ENCODE data around the gene B4GAT1.
A peak's percentile ranks its signal among the peaks of the same experiment; 100 is the strongest.
"Not testable (repeated sequence)": the region's sequence is repeated elsewhere in the genome, so short reads cannot be mapped to it uniquely, and the experiment has no call there.

The B4GAT1 gene

GRCh38 chr11:66363187-66363601, 15.8 kb upstream of the B4GAT1 start:
- DNase-seq (ENCODE audit: low read depth): no peak

- DNase-seq (ENCODE audit: low read depth): no peak
Measured at GRCh38 chr11:66362481-66363147, 15.2 kb upstream of the B4GAT1 start.

DNA sequence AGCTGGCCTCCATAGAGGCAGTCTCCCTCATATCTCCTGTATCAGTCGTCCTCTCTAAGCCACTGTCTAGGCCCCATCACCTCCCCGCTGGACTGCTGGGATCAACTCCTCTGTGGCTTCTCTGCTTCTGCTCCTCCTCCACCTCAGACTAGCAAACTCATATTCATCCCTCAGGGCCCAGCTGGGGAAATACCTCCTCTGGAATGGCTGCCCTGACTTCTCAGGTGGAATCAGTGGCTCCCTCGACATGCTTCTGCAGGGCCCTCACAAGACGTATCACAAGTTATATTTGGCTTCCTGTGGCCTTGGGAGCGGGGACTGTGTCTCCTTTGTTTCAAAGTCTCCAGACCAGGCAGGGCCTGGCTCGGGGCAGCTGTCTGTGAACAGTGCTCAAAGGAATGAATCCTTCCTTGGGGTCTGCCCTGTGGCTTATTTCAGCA, 14.1 kb upstream of the B4GAT1 start:
- no peak for DNase-seq (ENCODE audit: low read depth)

GRCh38 chr11:66360406-66361073, 13.1 kb upstream of the B4GAT1 start:
- DNase-seq (ENCODE audit: low read depth): no peak

GRCh38 chr11:66359662-66360087, 12.2 kb upstream of the B4GAT1 start:
- no peak for DNase-seq (ENCODE audit: low read depth)

DNA sequence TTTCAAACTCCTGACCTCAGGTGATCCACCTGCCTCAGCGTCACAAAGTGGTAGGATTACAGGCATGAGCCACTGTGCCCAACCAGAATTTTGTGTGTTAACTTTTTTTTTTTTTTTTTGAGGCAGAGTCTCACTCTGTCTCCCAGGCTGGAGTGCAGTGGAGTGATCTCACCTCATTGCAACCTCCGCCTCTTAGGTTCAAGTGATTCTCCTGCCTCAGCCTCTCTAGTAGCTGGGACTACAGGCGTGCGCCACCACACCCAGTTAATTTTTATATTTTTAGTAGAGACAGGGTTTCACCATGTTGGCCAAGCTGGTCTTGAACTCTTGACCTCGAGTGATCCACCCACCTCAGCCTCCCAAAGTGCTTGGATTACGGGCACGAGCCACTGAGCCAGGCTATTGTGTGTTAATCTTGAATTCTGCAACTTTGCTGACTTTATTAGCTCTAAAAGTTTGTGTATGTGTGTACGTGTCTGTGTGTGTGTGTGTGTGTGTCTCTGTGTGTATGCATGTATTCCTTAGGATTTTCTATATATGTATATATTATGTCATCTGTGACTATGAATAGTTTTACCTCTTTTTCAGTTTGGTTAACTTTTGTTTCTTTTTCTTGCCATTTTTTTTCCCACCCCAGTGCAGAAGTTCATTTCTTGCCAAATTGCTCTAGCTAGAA, 3.3 kb upstream of the B4GAT1 start:
- not testable (repeated sequence) for DNase-seq (ENCODE audit: low read depth)

- DNase-seq (ENCODE audit: low read depth): no peak
Measured at GRCh38 chr11:66349084-66349386, 1.6 kb upstream of the B4GAT1 start.

GRCh38 chr11:66346476-66347424, 679 bp downstream of the B4GAT1 start:
- no peak for DNase-seq (ENCODE audit: low read depth)

DNA sequence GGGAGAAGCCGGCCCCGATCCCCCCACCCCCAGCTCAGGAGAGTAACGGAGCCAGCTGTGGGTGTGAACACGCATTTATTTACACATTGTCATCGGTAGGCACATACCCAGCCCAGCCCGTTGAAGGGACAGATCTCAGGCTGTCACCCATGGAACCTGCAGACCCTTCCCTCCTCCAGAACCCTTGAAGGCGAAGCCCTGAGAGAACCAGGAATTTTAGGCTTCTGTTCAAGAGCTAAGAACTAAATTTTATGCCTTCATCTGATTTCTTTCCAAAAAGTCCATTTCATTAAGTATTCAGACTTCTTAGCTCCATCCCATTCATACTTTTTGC, 2.1 kb downstream of the B4GAT1 start:
- no peak for DNase-seq (ENCODE audit: low read depth)

GRCh38 chr11:66344550-66345315, 2.7 kb downstream of the B4GAT1 start, which contains the start of gene BRMS1:
BRMS1 (minus strand) TSS chr11:66345104; CDS start chr11:66342234, 2,870 bp downstream.
- peak; percentile 94 for DNase-seq (ENCODE audit: low read depth)

GRCh38 chr11:66343176-66343575, 4.3 kb downstream of the B4GAT1 start:
- DNase-seq (ENCODE audit: low read depth): no peak

GRCh38 chr11:66341502-66342126, 5.8 kb downstream of the B4GAT1 start:
- DNase-seq (ENCODE audit: low read depth): no peak

DNA sequence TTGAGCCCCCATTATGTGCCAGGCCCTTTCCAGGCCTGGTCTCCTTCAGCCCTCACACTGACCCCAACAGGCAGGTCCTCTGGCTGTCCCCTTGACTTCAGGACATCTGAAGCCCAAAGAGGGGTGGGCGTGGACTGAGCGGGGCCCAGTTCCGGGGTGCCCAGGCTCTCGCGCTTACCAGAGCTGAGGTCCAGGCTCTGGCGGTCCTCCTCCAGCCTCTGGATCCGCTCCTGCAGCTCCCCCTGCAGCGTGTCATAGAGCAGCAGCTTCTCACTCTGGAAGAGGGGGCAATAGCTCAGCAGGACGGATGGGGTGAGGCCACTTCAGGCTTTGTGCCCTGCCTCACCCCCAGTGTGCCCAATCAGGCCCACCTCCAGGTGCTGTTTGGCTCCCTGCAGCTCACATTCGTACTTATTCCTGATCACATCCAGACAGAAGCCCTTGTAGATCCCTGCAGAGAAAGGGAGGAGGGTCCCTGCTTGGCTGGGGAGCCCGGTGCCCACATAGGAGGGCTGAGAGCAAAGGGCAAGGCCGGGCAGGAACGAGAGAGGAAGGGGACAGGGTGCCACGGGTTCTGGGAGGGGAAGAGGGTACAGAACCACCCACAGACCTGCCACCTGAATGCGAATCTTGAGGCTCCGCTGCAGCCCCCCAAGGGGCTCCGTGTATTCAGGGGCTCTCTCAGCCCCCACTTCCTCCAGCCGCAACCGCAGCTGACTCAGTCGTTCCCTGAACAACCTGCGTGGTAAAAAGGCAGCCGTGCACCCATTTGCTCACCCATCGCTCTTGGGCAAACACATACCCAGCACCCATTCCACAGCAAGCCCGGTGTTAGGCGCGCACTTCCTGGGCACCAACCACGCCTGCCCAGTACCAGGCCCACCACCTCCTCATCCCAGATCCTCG, 6.6 kb downstream of the B4GAT1 start:
- no peak for DNase-seq (ENCODE audit: low read depth)

DNA sequence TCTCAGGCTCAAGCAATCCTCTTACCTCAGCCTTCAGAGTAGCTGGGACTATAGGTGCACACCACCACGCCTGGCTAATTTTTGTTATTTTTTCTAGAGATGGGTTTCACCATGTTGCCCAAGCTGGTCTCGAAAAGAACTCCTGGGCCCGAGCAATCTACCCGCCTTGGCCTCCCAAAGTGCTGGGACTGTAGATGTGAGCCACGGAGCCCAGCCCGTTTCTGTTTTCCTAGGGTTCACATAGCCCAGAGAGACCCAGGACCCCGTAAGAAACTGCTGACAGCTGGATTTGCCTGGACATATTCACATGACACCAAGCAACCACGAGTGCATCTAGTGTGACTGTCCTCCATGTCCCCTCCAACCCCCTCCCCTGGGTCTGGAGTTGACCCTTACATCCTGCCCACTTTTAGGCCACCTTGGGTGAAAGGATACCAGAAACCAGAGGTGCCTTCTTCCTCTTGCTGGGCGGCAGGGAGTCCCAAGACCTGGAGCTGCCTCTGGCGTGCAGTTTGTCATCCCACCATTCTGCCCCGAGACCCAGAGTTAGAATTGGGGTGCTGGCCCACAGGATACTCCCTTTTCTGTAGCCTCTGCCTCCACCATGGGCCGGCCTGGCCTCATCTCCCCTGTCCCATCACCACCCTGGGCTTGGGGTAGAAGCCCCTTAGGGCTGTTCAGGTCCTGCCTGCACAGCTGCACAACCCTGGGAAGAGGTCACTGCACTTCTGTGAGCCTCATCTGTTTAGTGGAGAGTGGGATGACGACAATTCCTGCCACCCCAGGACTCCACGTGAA, 7.5 kb downstream of the B4GAT1 start:
- no peak for DNase-seq (ENCODE audit: low read depth)

GRCh38 chr11:66339162-66339675, 8.2 kb downstream of the B4GAT1 start:
- no peak for DNase-seq (ENCODE audit: low read depth)

GRCh38 chr11:66338276-66339161, 8.9 kb downstream of the B4GAT1 start:
- DNase-seq (ENCODE audit: low read depth): no peak

DNA sequence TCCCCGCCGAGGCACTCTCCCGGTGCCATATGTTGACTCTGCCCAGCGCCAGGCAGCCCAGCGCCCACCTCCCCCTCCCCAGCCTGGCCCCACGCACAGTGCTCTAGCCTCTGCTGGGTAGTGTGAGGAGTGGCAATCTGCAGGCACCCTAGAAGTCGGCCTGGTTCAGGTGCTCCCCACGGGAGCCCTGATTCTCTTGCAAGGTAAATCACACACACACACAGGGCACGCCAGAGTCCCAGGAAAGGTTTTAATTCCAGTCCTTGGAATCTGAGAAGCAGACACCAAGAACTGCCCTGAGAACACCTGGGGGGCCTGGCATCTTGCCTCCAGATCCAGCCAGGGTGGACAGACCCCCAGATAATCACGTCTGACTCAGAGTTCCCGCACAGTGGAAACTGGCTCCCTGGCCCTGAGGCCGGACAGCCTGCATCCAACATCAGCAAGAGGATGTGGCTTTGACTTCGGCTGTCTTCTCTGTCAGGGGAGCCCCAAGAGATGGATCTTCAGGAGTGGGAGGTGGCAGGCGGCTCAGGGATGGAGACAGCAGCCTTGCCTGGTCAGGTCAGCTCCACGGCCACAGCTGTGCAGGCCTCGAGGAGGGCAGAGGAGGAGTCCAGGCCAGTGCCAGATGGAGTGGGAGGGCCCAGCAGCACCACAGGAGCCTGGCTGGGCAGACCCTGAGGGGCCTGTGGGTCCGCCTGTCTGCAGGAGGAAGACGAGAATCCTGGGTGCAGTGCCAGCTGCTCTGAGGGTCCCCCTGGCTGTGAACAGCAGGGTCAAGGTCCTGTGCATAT, 10.1 kb downstream of the B4GAT1 start:
- DNase-seq (ENCODE audit: low read depth): no peak

Measured in GM04504 (cell line).